ENCODE measurements around the gene LINC00305. TPM values are rescaled to one million over a fixed set of nuclear protein-coding genes. Genes with fewer than 3 reads are reported as not detected.

LINC00305 gene
- not detected in 2 replicates for total RNA-seq (2014; rRNA removed; shearing (Covaris generic))
- polyA plus RNA-seq (2015; cell fraction: cytosol; rRNA removed) = not detected in 2 replicates
- not detected in 2 replicates for polyA plus RNA-seq (2015; cell fraction: nucleus; rRNA removed)

DNA sequence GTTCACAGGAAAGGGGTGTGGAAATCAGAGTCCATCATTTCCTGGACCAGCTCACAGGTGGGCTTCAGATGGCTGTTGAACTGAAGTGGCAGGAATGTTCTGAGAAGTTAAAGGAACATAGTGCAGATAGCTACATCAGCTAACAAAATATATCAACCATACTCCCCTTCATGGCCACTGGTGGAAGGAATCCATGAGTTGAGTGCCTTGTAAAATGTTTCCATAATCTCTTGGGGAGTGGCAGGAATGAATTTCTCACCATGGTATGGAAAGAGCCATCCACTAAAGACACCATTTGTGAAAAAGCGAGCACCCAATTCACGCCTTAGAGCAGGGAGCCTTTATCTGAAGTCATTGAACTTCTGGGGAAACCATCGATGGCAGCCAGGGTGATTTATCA is at the start of gene LINC00305:
LINC00305 (minus strand) TSS at position 101 of the 400 bp plus-strand sequence.
- DNase-seq (ENCODE audit: low read depth) = no peak

- no peak for DNase-seq (ENCODE audit: low read depth)
Observed at GRCh38 chr18:64191069-64191468, 42.2 kb upstream of the LINC00305 start.

DNA sequence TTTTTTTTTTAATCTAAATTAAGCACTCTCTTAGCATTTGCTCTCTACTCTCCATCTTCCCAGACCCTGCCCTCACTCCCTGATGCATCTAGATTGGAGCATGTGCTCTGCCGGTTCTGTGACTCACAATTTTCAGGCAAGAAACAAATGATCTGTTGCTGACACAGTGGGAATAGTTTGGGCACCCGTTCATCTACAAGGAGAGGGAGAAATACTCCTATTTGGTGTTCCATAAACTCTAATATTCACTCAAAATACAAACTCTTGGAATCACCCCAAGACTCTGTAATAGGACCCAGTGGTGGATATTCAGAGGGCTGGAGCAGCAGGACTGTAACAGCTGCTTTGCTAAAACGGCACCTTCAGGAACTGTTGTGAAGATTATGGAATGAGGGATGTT is 37.1 kb upstream of the LINC00305 start:
- DNase-seq (ENCODE audit: low read depth) = no peak

DNA sequence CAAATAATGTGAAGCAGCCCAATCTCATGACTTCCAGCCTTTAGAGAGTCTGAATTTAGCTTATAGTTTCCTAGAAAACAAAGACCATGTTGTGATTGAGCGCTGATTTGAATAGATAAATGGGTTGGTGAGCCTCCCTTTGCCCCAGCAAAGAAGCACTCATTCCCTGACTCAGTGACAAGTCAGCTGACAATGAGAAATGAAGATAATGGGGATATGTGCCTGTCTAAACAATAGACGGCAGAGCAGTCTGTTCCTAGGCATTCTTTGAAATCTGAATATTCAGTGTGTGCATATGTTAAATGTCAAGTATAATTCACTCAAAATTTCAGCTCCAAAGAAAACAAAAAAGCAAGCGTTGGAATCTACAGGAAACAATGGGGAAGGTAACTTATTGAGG is 34.8 kb upstream of the LINC00305 start:
- DNase-seq (ENCODE audit: low read depth) = no peak

DNA sequence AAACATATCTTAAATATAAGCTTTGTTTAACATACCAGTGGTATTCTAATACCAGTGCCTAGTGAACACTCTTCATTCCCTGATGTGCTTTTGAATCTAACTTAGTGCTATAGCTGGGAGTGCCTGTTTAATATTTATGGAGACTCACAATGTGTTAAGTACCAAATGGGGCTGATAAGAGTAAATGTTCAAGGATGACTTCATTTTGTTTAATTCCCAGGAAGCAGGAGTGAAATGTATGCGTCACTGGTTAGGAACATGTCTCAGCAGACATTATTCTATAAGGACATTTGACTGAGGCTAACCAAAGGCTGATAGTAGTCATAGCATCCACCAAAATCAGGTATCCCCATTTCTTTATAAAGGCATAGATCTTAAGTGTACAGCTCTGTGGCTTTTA is 31.7 kb upstream of the LINC00305 start:
- DNase-seq (ENCODE audit: low read depth) = no peak

DNA sequence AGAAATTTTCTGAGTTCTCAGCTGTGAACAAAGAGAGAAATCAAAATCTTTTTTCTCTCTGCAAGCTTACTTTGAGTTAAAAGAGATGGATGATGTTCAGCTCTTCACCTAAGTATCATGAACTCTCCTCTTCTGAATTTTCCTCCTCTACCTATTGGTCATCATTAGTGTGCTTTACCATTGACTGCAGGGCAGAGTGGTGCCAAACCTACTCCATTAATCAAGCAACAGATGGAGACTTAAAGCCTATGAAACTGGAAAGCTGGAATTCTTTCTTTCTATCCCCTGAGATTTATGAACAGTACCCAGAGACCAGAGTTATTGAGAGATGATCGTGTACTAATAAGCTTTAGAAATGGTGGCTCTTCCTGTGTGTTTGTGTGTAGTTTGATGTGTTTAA is 31.3 kb upstream of the LINC00305 start:
- no peak for DNase-seq (ENCODE audit: low read depth)

DNA sequence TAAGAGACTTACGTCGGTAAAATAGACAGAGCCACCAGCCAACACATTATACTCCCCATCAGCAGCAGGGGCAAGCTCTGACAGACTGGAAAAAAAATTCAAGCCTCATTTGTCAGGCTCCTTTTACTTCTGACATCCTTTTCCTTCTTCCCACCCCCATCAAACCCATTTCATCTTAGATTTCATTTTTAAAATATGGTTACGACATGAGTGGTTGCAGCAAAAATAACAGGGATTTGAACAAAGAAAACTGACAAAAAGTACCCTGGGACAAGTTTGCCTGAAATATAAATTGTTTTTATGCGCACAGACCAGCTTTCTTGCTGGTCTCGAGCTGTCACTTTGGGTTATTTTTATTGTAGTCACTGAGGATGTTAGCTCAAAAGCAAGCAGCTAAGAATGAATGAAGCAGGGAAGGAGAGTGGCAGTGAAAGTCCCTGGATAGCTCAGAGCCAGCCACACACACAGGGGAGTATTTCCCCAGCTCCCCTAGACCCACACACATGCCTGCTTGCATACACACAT is 30.7 kb upstream of the LINC00305 start:
- DNase-seq (ENCODE audit: low read depth) = no peak

DNA sequence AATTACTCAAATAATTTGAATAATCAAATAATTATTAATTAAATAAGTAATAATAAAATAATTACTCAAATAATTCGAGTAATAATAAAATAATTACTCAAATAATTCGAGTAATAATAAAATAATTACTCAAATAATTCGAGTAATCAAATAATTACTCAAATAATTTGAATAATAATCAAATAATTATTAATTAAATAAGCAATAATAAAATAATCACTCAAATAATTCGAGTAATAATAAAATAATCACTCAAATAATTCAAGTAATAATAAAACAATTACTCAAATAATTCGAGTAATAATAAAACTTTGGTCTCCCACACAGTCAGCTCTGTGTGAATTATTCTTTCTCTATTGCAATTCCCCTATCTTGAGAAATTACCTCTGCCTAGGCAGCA is 30.0 kb upstream of the LINC00305 start:
- DNase-seq (ENCODE audit: low read depth) = no peak

- no peak for DNase-seq (ENCODE audit: low read depth)
Observed at GRCh38 chr18:64175432-64175831, 26.5 kb upstream of the LINC00305 start.

- DNase-seq (ENCODE audit: low read depth) = no peak
Observed at GRCh38 chr18:64171576-64171975, 22.7 kb upstream of the LINC00305 start.

GRCh38 chr18:64167408-64167925 is 18.6 kb upstream of the LINC00305 start:
- DNase-seq (ENCODE audit: low read depth) = no peak

DNA sequence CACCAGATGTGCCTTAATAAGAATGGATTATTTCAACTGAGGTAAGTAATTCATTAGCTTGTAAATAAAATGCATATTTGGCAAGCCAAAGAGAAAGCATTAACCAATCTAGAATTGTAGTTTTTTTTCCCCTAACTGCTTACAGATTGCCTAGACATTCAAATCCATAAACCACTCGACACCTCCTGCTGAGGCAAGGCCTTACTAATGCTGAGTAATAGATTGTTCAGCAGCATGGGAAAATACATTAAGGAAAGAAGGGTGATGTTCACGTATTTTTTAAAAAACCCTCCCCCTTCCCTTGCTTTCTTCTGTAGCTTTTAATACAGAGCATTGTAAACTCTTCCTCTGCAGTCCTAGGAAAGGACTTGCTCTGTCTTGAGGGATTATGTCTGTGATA is 17.0 kb upstream of the LINC00305 start:
- DNase-seq (ENCODE audit: low read depth) = peak; percentile 90

DNA sequence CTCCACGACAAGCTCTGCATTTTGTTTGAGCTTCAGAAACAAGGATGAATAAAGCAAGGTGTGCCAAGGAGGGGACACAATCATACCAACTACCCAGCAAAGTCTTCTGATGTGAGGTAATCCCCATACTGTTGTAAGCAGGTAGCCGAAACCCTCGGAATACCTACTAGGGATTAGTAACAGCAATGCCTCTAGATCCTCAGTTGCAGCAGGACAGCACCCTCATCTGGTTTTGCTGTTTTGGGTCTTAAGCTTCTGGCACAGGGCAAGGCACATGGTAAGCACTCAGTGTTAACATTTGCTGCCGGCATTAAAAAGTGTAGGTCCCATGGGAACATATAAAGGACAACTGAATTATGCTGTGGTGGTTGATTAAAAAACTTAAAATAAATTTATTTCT is 16.0 kb upstream of the LINC00305 start:
- DNase-seq (ENCODE audit: low read depth) = no peak

DNA sequence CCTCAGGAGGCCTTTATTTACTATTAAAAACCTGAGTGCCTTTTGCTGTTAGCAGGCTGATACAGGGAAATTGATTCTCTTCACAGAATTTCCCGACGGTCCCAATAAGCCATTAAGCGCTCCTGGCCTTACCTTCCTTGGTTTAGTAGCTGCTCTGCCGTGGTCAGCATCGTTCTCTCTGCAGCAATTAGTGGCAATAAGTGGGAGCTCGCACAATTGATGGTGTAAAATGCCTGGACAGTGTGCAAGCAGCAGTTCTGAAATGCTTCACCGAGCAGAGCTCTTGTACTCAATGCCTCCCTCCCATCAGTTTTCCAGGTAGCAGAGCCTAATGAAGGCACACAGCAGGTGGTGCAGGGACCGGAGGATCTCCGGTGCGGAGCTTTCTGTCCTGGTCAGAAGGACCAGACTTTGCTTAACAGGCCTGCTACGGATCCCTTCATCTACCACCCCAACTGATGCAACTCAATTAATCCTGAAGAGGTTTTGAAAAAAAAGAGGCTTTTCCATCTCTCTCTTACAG is 1.1 kb upstream of the LINC00305 start:
- no peak for DNase-seq (ENCODE audit: low read depth)

DNA sequence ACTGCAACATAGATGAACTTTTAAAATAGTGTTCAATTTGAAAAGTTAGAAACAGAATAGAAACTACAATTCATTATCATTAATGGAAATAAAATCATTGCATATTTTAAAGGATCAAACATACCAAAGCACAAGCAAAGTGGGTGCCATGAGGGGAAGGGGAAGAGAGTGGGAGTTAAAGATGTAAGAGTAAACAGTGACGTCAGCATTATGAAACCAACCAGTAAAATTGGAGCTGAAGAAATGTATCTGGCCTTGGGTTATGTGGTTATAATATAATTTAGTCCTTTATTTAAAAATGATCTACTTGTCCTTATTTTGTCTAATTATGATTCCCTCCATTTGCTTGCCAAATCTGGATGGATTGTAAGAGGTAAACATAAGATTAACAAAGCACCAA is 6.0 kb downstream of the LINC00305 start:
- DNase-seq (ENCODE audit: low read depth) = no peak

DNA sequence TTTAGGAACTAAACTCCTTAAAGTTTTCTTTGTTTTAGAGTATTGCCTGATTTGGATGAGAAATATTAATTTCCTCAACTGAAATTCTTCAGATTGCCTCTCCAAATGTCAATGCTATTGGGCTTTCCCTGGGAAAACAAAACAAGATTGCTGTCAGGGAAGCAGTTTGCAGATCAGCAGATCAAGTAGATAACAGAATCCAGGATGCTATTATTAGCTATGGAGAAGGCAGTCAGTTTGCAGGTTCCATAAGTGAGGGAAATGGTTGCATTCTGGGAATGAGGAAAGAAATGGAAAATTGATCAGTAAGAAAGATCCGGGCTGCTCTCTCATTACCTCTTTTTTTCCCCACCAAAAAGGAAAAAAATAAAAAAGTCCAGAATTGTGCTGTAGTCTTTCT is 11.0 kb downstream of the LINC00305 start:
- no peak for DNase-seq (ENCODE audit: low read depth)

- no peak for DNase-seq (ENCODE audit: low read depth)
Observed at GRCh38 chr18:64134044-64134747, 14.7 kb downstream of the LINC00305 start.

GRCh38 chr18:64132871-64133270 is 16.0 kb downstream of the LINC00305 start:
- no peak for DNase-seq (ENCODE audit: low read depth)

DNA sequence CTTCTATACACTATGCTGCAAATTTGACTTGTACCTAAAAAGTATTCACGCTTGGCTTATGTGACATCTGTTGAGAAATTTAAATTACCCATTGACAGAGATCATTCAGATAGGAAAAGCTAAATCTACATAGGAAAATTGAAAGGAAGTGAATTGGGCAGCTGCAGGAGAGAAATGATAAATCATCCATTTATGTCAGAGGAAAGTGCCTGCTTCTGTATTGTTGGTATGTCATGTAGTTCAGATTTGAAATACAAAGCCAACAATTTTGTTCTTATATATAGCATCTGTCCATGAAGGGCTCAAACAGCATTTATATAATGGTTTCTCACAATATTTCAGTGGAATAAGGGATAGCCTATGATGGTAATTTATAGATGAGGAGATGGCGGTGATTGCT is 17.6 kb downstream of the LINC00305 start:
- no peak for DNase-seq (ENCODE audit: low read depth)

DNA sequence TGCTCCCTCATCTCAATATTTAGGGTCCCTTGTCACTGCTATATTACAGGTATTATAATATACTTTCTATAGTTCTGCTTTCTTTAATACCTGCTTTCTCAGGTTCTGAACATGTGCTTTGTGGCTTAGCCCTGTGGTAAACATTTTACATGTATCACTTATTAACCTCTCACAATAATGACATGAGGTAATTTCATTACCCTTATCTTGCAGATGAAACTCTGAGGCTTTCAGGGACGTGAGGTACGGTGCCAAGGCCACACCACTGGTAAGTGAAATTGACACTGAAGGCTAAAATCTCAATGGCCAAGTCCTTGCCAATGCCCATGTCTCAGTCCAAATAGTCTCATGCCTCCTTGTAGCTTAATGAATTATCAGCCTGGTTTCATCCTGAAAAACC is 21.7 kb downstream of the LINC00305 start:
- no peak for DNase-seq (ENCODE audit: low read depth)

DNA sequence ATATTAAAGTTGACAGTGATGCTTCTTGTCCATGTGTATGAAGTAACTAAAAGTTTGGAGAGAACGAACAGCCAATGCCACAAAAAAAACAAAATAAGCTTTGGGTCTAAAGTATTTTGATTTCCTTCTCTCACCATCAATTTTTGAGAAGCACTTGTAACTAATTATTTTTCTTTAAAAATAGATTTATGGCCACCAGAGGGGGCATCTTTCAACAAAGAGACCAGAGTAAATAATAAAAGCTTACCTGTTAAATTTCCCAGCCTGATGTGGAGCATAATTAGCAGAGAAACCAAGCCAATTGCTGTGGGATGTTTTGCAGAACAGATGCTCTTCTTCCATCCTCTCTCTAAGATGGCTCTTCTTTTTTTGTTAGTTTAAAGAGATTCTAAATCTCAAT is 29.0 kb downstream of the LINC00305 start:
- peak; percentile 24 for DNase-seq (ENCODE audit: low read depth)

DNA sequence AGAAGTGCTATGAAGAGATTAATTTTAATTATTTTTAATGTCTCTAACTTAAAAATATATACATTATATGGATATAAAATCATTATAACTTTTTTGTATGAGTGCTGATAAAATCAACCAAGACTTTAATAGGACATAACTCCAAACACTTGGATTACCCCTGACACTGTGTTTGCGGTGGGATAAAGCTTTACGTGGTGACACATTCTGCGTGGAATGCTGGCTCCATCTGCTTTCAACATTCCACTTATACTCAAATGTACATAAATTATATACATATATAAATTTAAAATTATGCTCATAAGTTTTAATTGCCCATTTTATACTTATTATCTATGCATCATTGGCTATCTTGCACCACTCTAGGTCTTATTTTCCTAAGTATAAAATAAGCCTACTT is 30.5 kb downstream of the LINC00305 start:
- DNase-seq (ENCODE audit: low read depth) = no peak
